Endothelial cell of umbilical vein (primary cell): ENCODE results near the gene BAZ1A. TPM values are rescaled to one million over a fixed set of nuclear protein-coding genes. Genes with fewer than 3 reads are reported as not detected.

Source experiments
- BruUV-seq: library from RNA; stranded (reverse); fragments of 400-500 nt; replicated peaks from 2 replicates; lab custom pipeline; 2021; lab: Mats Ljungman, UMichigan
- CTCF ChIA-PET: fragments of 300-600, 350-600 bp; sonication (Branson Sonifier 250); formaldehyde crosslinking; loops from one replicate; lab custom pipeline; 2021; ENCODE audit warnings: antibody characterized with exemption, inconsistent platforms; lab: Charles Lee
- POLR2A ChIA-PET: fragments of 300-600, 350-600 bp; sonication (Branson Sonifier 250); formaldehyde crosslinking; loops from one replicate; lab custom pipeline; 2021; ENCODE audit warnings: antibody characterized with exemption, inconsistent platforms; lab: Charles Lee
- DNase-seq: peaks from one replicate; pipeline ENCODE4 v3.0.0-alpha.2; 2011; ENCODE audit warnings: low read depth, low spot score
- FAIRE-seq: peaks from 2 replicates; lab custom pipeline; 2011; peaks lifted over from hg19 to GRCh38; lab: Jason Lieb, UNC
- H2AFZ ChIP-seq: 2 replicates; pipeline ENCODE4 v1.6.0; 2012; ENCODE audit warnings: low read depth, low read length, control low read depth, inconsistent platforms
- H3K27ac ChIP-seq: 2 replicates; pipeline ENCODE4 v1.5.1; 2011; ENCODE audit warnings: low read depth, mild to moderate bottlenecking, control low read depth, low read length, moderate library complexity; ENCODE audit not compliant: insufficient read depth
- H3K27me3 ChIP-seq, 2 experiments: 2 replicates each; pipeline versions ENCODE4 v1.6.0 to v1.6.1; 2011; ENCODE audit warnings: low read length in 2 of 2, mixed read lengths in 1 of 2; ENCODE audit not compliant: control insufficient read depth in 2 of 2, insufficient read depth in 2 of 2
- H3K36me3 ChIP-seq, 2 experiments: 2 replicates in 1 of 2; 3 replicates in 1 of 2; pipeline ENCODE4 v1.5.1; 2011; ENCODE audit warnings: low read length in 2 of 2, mild to moderate bottlenecking in 1 of 2, moderate library complexity in 1 of 2; ENCODE audit not compliant: control insufficient read depth in 2 of 2, insufficient read depth in 2 of 2; ENCODE audit errors: extremely low read depth in 1 of 2
- H3K4me1 ChIP-seq: 3 replicates; pipeline ENCODE4 v1.5.1; 2011; ENCODE audit warnings: mild to moderate bottlenecking, low read length; ENCODE audit not compliant: control insufficient read depth, insufficient read depth; ENCODE audit errors: extremely low read depth
- H3K4me2 ChIP-seq: 2 replicates; pipeline ENCODE4 v1.6.1; 2011; ENCODE audit warnings: low read length, control low read depth, mixed read lengths; ENCODE audit not compliant: insufficient read depth
- H3K4me3 ChIP-seq, 3 experiments: fragments of 200-600 bp in 1 of 3; sonication (generic), shearing (Covaris generic) in 1 of 3; replicated peaks in 1 of 3; 2 replicates each; pipeline ENCODE4 v1.5.1; 2011 to 2016; ENCODE audit warnings: control low read depth in 3 of 3, low read length in 3 of 3, mild to moderate bottlenecking in 2 of 3, inconsistent platforms in 1 of 3, low read depth in 1 of 3, moderate library complexity in 1 of 3; ENCODE audit not compliant: insufficient read depth in 1 of 3
- H3K79me2 ChIP-seq: 2 replicates; pipeline ENCODE4 v1.6.0; 2012; ENCODE audit warnings: low read length, inconsistent platforms; ENCODE audit not compliant: control insufficient read depth, insufficient read depth
- H3K9ac ChIP-seq: replicated peaks from 2 replicates; pipeline ENCODE3; 2011; ENCODE audit warnings: low read length, control low read depth; ENCODE audit not compliant: insufficient read depth; ENCODE audit errors: extremely low read depth
- H3K9me1 ChIP-seq: replicated peaks from 3 replicates; pipeline ENCODE4 v1.6.0; 2011; ENCODE audit warnings: mild to moderate bottlenecking, low read length; ENCODE audit not compliant: control insufficient read depth, insufficient read depth; ENCODE audit errors: extremely low read depth
- H3K9me3 ChIP-seq: replicated peaks from 2 replicates; pipeline ENCODE4 v1.5.1; 2012; ENCODE audit warnings: low read length, inconsistent platforms; ENCODE audit not compliant: control insufficient read depth, insufficient read depth
- H4K20me1 ChIP-seq: replicated peaks from 2 replicates; pipeline ENCODE3; 2011; ENCODE audit warnings: mild to moderate bottlenecking, low read length; ENCODE audit not compliant: control insufficient read depth, insufficient read depth; ENCODE audit errors: extremely low read depth
- EZH2 ChIP-seq: IDR thresholded peaks from 2 replicates; pipeline ENCODE4 v1.6.1; 2012; ENCODE audit warnings: borderline replicate concordance, low read depth, mild to moderate bottlenecking, moderate library complexity, low read length, inconsistent platforms; ENCODE audit not compliant: severe bottlenecking
- FOS ChIP-seq: IDR thresholded peaks from 2 replicates; pipeline ENCODE4 v1.6.1; 2011; ENCODE audit warnings: mild to moderate bottlenecking, low read length, moderate library complexity, borderline replicate concordance; ENCODE audit not compliant: insufficient read depth
- GATA2 ChIP-seq: IDR thresholded peaks from 2 replicates; pipeline ENCODE4 v1.7.0; 2011; ENCODE audit warnings: low read depth, mild to moderate bottlenecking, moderate library complexity, mixed read lengths, low read length; ENCODE audit not compliant: insufficient read length, insufficient read depth
- JUN ChIP-seq: IDR thresholded peaks from 2 replicates; pipeline ENCODE4 v1.6.1; 2011; ENCODE audit warnings: borderline replicate concordance, low read depth; ENCODE audit not compliant: insufficient read length, insufficient read depth
- MYC ChIP-seq: IDR thresholded peaks from one replicate; pipeline ENCODE4 v1.6.1; 2011; ENCODE audit warnings: mild to moderate bottlenecking, low read depth, low read length
- POLR2A ChIP-seq: IDR thresholded peaks from 2 replicates; pipeline ENCODE4 v1.6.1; 2012; ENCODE audit warnings: low read depth, mild to moderate bottlenecking, control low read depth, low read length
- POLR2AphosphoS5 ChIP-seq: IDR thresholded peaks from 2 replicates; pipeline ENCODE4 v1.6.1; 2012; ENCODE audit warnings: low read depth, mild to moderate bottlenecking, control low read depth, low read length, moderate library complexity; ENCODE audit not compliant: insufficient read depth
- dilution Hi-C: fragments of 300-500 bp; cut with MboI; formaldehyde crosslinking; loops from one replicate; pipeline ENCODE4 v1.15.0; 2019; ENCODE audit warnings: low sequenced_read_pairs; ENCODE audit not compliant: extremely low pct_ligation_motif_present
- intact Hi-C: fragments of 100-400 bp; cut with micrococcal nuclease; formaldehyde crosslinking; loops from one replicate; pipeline ENCODE4 v1.10.0; 2022
- polyA plus RNA-seq, 4 experiments: library from polyadenylated mRNA; depleted of rRNA in 3 of 4; stranded (reverse) in 3 of 4; unstranded in 1 of 4; fragments of >200 nt; gene quantifications; 2 replicates each; pipeline versions ENCODE4 v1.2.1 to v1.2.3, GENCODE V29; 2011 to 2012; ENCODE audit warnings: missing spikeins in 1 of 4
- total RNA-seq: library from RNA; stranded (reverse); gene quantifications from 2 replicates; pipeline ENCODE4 v1.2.3, GENCODE V29; 2021
- TF ChIP-seq, protein P1 (sequence below), 2 donors: IDR thresholded peaks; 1 replicate in 1 of 2; 2 replicates in 1 of 2; pipeline ENCODE4 v1.5.1; 2011; ENCODE audit warnings: low read length in 2 of 2, mild to moderate bottlenecking in 2 of 2, moderate library complexity in 2 of 2, control low read depth in 1 of 2, inconsistent platforms in 1 of 2, low read depth in 1 of 2; ENCODE audit not compliant: insufficient read depth in 1 of 2; ENCODE audit errors: extremely low read depth in 1 of 2
- TF ChIP-seq, protein P2 (sequence below): IDR thresholded peaks from 2 replicates; pipeline ENCODE4 v1.6.1; 2011; ENCODE audit not compliant: insufficient read depth, insufficient read length

BAZ1A gene
- total and polyA plus RNA-seq, 2 donors (not counting 3 experiments of a cell fraction or from before 2014, with no cell fraction given), result 15.2 to 52.1 TPM

DNA sequence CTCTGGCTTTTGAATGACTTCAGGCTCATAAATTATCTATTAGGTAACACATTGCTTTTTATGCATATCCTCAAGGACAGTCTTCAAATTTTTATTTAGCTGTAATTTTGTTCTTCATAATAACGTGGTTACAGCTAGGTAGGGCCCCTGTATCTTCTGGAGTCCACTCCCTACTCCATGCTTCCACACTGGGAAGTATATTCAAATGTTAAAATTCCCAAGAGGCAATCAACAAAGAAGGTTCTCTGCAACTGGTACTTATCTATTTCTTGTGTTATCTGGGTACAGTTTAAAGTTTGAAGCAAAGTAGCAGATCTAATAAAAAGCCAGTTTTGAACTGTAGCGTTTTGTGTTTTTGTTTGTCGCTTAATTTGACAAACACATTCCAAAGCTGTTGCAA lies 20.1 kb upstream of the BAZ1A start:
- Histone ChIP-seq H3K4me2 (no peak overlapping the region), H3K9me1 (no peaks in the 10 kb centered on the region), H4K20me1 (no peaks in the 10 kb centered on the region), H3K4me3 (no peak overlapping the region), H3K27me3 (no peaks in the 10 kb centered on the region), H3K9ac (no peak overlapping the region), H3K4me1 (no peaks in the 10 kb centered on the region), H3K9me3 (no peaks in the 10 kb centered on the region), H3K27ac (no peak overlapping the region), H3K36me3 (no peaks in the 10 kb centered on the region), H2AFZ (no peak overlapping the region), H3K79me2 (no peaks in the 10 kb centered on the region)
- POLR2A ChIA-PET, result no interaction called here
- no peak for DNase-seq
- intact Hi-C loops, result no loop called here
- CTCF ChIA-PET, result interaction anchor here (1.4 to 1.5 kb wide), 2 partner anchors 9 to 172 kb away, joined by 3 read pairs; no protein-coding TSS in a partner anchor
- no TSS peak for BruUV-seq
- dilution Hi-C loops, result no loop called here
- TF ChIP-seq, protein P1, sequence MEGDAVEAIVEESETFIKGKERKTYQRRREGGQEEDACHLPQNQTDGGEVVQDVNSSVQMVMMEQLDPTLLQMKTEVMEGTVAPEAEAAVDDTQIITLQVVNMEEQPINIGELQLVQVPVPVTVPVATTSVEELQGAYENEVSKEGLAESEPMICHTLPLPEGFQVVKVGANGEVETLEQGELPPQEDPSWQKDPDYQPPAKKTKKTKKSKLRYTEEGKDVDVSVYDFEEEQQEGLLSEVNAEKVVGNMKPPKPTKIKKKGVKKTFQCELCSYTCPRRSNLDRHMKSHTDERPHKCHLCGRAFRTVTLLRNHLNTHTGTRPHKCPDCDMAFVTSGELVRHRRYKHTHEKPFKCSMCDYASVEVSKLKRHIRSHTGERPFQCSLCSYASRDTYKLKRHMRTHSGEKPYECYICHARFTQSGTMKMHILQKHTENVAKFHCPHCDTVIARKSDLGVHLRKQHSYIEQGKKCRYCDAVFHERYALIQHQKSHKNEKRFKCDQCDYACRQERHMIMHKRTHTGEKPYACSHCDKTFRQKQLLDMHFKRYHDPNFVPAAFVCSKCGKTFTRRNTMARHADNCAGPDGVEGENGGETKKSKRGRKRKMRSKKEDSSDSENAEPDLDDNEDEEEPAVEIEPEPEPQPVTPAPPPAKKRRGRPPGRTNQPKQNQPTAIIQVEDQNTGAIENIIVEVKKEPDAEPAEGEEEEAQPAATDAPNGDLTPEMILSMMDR (IDR thresholded peaks at IDR 0.05; ENCODE audit: extremely low read depth in 1 of 2, insufficient read depth in 1 of 2, low read depth in 1 of 2, low read length in 2 of 2), result no peak
- TF ChIP-seq, protein P2, sequence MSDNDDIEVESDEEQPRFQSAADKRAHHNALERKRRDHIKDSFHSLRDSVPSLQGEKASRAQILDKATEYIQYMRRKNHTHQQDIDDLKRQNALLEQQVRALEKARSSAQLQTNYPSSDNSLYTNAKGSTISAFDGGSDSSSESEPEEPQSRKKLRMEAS, result no peak
- TF ChIP-seq POLR2AphosphoS5, result no peak
- TF ChIP-seq GATA2, result no peak
- TF ChIP-seq JUN, result no peak
- no peak for TF ChIP-seq POLR2A
- no peak for FAIRE-seq

- ChIA-PET POLR2A (no interaction called here), CTCF (no interaction called here)
- TF ChIP-seq GATA2 (no peak), POLR2AphosphoS5 (no peak), EZH2 (no peak), POLR2A (no peak), JUN (no peak), FOS (no peak), MYC (no peak)
- TF ChIP-seq, protein P1 (IDR thresholded peaks at IDR 0.05; ENCODE audit: extremely low read depth in 1 of 2, insufficient read depth in 1 of 2, low read depth in 1 of 2, low read length in 2 of 2), result no peak
- TF ChIP-seq, protein P2, result no peak
- intact Hi-C loops (no loop called here), dilution Hi-C loops (no loop called here)
- no peaks in the 10 kb centered on the region for H3K9me3 ChIP-seq
- H3K9me1 ChIP-seq, result no peaks in the 10 kb centered on the region
- FAIRE-seq (no peak), DNase-seq (no peak)
- H3K79me2 ChIP-seq, result no peaks in the 10 kb centered on the region
- no peaks in the 10 kb centered on the region for H3K36me3 ChIP-seq
- H3K4me3 ChIP-seq, result no peak overlapping the region
- H3K9ac ChIP-seq, result no peak overlapping the region
- H3K27me3 ChIP-seq, result no peaks in the 10 kb centered on the region
- H4K20me1 ChIP-seq, result no peaks in the 10 kb centered on the region
- no peaks in the 10 kb centered on the region for H3K4me1 ChIP-seq
- no peak overlapping the region for H3K27ac ChIP-seq
- BruUV-seq, result no TSS peak
- H3K4me2 ChIP-seq, result no peak overlapping the region
- H2AFZ ChIP-seq, result no peak overlapping the region
These were observed 15.8 kb upstream of the BAZ1A start for GRCh38 chr14:34890937-34891336.
